GM19099 (cell line): ENCODE data around the gene PAPPA.

Experiments
- POLR2A ChIP-seq: IDR thresholded peaks from 3 replicates; pipeline ENCODE4 v1.6.1; 2011; ENCODE audit warnings: low read depth; ENCODE audit not compliant: insufficient read length; ENCODE audit errors: extremely low read depth

PAPPA gene

DNA sequence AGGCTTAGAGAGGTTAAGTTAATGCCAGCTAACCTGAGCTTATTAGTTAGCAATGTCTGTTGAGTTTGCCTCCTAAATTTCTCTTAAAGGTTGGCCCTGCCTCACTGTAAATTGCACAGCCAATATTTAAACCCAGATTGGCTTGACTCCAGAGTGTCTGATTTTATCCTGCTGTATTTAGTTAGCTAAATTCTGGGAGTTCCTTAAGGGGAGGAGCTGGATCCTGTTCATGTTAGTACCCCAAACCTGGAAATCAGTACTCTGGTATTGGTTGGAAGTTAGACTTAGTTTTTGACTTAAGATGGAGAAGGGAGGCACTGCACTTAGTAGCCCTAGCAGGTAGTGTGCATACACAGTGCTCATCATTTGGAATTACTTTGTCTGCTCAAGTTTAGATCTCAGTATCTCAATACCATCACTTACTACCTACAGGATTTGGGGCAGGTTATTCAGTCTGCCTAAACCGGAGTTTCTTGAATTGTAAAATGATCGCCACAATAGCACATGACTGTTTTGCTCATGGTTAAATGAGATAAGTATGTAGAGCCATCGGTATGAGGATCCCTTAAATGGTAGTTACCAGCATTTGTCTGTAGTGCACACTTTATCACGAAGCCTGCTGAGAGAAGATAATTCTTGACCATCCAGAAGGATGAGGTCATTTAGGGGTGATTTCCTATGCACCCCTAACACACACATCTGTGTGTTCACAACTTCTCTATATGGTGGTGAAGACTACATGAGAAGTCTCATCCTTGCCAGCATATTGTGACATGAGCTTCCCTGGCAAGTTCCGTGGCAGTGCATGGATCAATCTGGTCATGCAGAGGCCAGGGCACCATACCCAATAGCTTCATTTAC is 268.8 kb downstream of the PAPPA start:
- no peak for TF ChIP-seq POLR2A

DNA sequence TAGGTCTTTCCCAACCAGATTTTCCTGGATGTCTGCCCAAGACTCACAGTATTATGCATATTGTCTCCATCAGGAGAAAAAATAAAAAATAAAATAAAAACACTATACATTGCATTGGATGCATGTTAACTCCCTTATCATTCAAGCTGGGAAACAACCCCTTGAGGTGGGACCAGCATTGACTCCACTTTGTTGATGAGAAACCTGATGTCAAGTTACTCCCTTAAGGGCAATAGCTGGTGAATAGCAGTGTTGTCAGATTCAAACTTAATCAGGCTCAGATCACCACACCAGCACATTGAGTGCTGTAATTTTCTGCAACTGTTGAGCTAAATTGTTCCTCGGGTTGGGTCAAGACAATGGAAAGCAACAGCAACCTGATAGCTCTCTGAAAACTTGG is 269.6 kb downstream of the PAPPA start:
- no peak for TF ChIP-seq POLR2A

DNA sequence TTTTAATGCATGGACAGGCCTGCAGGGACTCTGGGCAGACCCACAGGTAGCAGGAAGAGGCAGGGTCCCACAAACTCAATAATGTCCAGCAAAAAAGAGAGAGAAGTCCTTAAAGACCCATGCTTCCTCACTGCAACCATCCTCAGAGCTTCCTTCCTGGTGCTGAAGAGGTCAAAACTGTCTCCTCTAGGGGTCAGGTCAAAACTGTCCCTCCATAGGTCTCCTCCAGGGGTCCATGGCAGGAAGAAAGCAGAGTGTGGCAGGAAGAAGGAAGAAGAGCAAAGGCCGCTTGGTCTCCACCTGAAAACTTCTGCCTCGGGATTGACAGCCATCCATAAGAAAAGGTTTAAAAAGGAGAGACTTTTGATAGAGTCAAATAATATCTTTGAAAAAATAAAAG is 271.7 kb downstream of the PAPPA start:
- TF ChIP-seq POLR2A: no peak

DNA sequence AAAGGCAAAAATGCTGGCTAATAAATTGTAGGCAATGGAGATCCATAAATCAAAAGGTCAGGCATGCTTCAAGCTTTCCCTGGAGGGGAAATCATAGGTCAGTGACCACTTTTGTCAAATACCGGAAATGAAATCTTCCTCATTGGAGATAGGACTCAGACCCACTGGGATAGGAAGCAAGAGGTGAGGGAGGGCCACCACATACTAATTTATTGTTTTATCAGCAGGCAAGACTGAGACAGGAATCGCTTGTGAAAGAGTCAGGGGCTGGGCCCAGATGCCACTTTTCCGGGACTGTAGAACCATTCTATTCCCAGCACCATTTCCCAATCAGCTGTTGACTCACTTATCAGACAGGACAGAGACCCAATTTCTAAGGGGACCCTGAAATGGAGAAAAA is 277.3 kb downstream of the PAPPA start:
- TF ChIP-seq POLR2A: no peak

DNA sequence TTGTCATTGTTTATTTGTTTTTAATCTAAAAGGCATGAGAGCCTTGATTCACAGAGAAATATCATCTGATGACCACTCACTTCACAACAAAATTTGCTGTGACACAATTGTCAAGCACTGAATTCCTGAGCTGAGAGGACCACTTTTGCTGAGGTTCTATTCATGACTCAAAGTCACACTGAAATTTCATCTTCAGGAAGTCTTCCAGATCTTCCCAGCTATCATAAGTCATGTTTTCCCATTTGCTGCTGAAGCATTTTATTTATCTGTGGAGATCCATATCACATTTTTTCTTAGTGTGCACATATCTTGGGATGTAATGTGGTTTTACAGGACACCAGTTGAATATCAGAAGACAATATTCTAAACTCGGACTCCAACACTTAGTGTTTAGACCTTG is 278.5 kb downstream of the PAPPA start:
- no peak for TF ChIP-seq POLR2A

DNA sequence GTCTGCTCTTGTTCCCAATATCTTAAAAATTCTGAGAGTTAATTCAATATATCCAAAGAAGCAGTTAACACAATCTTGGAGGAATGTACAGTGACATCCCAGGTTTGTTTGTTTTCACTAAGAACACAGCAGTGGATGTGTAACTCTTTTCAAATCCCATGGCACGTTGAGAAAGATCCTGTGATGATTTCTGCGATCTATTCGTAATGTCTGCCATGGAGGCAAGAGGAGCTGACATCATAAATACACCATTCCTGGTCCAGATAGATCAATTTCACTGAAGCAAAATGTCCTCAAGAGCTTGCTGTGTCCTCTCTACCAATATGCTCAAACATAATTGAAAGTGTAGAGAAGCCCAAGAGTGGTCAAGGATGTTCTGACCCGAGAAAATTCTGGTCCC is 280.7 kb downstream of the PAPPA start:
- no peak for TF ChIP-seq POLR2A

DNA sequence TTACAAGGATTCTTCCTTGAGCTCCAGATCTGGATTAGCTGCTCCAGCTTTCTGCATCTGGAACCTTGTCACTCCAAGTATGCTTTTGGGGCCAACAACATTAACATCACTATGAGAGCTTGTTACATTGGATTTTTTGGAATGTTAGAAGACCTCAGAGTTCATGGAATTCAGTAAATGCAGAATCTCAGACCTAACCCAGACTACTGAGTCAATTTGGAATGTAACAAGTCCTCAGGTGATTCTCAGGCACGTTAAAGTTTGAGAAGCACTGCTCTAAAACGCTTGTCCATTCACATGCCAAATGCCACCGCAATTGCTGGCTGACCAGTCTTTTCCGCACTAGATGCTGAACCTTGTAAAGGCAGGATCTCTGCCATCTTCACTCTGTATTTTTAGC is 282.1 kb downstream of the PAPPA start:
- no peak for TF ChIP-seq POLR2A

DNA sequence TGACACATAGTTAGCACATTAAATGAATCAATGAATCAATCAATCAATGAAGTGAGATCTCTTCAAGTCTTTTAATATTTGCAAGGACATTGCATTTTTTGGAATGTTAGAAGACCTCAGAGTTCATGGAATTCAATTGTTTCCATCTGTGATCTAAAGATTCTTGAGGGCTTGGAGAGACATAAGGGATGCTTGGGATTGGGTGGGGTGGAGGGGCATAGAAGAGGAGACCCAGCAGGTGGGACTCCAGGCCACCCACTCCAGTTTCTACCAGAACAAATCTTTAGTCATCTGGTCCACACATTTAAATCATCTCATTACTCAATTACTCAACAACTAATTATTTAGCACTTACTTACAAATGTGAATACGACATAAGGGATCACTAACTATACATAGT is 282.5 kb downstream of the PAPPA start:
- no peak for TF ChIP-seq POLR2A

DNA sequence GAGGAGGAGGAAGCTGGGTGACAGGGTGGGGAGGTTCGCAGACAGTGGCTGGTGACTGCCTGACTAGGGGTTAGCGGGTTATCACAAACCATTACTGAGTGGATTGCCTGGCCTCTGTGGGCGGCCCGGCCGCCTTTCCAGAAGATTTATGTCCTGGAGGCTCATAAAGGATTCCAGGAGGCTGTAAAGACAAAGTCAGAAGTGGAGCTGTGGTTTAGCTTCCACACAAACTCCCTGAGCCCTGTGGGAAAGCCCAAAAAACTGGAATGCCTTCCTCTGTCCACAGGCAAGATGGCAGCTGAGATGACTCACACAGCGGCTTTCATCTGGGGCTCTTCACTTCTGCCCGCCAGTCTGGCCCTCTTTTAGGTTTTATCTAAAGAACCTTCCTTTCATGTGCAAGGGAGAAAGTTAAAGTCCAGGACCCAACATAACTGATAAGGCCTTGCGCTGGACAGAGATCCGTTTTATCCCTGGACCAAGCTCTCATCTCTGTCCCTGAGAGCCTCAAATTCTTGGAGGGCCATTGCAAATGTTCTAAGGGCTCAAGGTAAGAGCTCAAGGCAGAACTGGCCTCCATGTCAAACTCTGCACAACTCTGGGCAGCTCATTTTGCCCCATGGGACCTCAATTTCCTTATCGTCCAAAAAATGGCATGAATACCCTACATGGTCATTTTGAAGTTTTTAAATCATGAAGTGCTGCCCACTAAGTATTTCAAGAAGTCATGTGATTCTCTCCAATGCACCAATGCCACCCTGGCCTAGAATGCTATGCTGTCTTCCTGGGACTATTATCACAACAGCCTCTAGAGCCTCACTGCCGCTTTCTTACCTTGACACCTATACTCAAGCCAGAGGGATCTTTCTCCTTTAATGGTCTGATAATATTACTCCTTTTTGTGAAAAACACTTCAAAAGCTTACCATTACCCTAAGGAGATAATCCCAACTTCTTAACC is 284.1 kb downstream of the PAPPA start:
- no peak for TF ChIP-seq POLR2A

DNA sequence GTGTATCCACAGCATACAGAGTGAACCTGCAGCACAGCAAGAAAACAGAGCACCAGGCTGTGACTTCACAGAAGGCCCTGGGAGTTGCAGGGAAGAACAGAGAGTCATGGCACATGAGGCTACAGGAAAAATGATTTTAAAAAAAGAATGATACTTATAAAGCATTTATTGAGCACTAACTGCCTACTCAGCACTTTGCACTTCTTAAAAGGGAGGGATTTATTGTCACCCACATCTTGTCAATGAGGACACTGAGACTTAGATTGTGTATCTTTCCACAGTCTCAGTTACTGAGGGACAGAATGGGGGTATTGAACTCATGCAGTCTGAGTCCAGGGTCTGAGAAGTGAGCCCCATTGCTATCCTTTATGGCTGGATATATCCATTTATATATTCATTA is 288.9 kb downstream of the PAPPA start:
- TF ChIP-seq POLR2A: no peak

DNA sequence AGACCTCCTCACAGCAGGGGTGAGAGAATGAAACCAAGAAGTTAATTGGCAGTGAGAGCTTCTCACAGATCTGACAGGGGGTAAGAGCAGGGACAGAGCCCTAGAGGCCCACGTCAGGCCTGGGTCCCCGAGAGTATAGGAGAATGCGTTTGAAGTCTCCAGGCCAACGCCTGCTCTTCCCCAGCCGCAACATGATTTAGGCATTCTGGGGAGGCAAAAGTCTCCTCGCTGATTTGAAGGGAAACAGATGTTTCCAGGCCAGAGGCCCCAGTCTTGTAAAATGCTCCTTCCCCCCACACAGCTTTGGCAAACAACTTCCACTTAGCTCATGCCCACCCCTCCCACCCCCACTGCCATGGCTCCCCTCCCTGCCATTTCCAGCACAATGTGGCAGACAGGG is 294.3 kb downstream of the PAPPA start:
- no peak for TF ChIP-seq POLR2A

DNA sequence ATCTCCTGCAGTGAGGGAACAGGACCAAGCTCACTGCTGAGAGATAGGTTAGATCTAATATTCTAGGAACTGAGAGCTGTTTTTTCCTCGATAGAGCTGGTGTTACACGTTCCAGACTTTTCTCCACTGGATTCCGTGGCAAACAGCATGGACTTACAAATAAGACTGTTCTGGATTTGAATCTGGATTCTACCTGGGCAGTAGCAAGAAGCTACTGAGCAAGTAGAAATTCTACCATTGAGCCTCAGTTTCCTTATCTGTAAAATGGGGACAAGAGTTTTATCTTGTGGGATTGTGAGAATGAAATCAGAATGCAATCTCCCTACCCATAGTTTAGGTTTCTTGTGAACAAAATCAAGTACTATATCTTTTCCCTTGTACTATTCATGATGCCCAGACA is 294.8 kb downstream of the PAPPA start:
- no peak for TF ChIP-seq POLR2A

DNA sequence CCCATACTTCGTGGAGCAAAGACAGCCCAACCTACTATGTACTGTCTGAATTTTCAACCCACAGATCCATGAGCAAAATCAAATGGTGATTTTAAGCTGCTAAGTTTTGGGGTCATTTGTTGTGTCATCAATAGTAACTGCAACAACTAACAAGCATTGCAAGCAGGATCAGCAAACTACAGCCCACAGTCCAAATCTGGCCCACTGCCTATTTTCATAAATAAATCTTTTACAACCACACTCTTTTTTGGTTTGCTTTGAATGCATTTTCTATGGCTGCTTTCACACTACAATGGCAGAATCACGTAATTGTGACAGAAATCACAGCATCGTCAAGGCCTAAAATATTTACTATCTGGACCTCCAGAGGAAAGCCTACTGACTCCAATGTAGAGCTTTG is 296.4 kb downstream of the PAPPA start:
- no peak for TF ChIP-seq POLR2A

DNA sequence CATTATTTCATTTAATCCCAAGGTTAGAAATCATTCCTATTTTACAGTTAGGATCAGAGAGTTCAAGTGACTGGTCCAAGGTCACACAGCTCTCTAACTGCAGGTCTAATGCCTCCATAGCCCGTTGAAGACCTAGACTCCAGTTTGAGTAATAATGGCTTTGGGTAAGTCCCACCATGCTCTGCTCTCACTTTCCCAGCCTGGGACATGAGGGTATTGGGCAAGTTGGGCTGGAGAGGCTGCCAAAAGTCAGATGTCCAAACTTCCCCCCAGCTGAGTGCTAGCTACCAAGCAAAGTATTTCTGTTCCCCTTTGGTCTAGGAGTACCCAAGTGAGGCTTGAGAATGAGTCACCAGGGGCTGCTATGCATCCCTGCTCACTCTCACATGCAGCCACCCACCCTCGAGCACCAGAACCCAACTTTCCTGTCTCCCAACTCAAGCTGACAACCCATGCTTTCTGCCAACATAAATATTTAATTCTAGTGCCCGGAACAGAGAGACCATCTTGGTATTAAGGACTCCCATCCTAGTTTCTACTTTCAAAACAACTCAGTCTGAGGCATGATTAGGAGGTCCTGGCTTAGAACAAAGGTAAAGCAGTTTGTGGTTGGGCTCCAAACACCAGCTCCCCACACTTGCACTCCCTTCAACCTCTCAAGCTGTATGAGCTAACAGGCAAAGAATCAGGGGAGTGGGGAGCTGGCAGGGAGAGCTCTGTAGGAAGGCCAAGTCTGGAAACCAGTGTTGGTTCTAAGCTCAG is 297.0 kb downstream of the PAPPA start:
- no peak for TF ChIP-seq POLR2A

DNA sequence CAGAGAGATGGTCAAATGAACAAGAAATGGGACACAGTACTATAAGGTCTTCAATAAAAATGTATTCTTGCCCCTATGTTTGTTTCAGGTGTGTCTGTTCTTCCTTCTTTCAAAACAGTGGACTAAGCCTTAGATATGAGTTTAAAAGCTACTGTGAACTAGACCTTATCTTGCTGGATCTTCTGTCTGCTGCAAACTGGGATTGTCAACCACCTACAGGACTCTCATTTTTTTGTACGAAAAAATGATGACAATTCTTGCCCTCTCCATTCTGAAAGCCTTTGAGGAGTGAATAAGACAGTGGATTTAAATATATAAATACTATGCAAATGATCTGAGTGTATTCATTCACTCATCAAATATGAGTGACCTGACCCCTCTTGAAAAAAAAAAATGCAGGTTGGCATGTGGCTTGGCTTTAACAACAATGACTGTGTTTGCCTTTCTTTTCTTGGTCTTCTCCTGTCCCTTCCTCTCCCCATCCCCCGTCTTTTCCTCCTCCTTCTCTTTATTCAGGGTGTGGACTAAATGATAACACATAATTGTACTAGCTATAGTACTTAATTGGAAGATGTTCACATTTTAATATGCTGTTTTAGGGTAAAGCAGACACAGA is 298.0 kb downstream of the PAPPA start:
- TF ChIP-seq POLR2A: no peak
